Measurements from ENCODE around the gene FOSL1.
A peak's percentile ranks its signal among the peaks of the same experiment; 100 is the strongest.

Gene FOSL1

DNA sequence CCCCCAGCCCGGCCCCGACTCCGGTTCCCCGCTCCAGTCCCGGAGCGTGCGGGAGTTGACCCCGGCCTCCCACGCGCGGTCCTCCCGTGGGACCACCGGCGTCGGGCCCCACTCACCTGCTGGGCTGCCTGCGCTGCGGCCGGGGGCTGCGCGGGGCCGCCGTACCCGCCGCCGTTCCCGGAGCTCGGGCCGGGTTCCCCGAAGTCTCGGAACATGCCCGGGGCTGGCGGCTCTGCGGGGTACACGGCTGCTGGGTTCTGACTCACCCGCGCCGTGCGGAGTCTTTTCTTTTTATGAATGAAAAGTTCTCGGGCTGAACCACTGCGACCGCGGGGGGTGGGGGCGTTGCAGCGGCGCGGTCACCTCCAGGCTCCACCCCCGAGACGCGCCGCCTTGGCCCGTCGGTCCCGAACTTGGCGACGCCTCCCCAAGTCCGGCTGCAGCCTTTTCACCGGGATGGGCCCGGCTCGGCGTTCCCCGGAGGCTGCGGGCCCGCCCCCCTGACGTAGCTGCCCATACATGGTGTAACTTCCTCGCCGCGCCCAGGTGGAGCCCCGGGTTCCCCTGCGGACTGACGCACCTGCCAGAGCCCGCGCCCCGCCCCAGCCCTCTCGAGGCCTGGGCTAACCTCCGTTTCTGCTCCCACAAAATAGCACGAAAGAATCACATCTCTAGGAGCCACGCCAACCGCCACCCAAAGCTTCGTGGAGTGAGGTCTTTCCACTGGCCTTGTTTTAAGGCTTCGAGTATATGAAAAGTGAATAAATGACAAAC lies at the start of gene FOSL1:
TSS of gene FOSL1 (minus strand) at position 264 of the 774 bp plus-strand sequence. CDS start at position 215, 49 bp downstream.
- DNase-seq (ENCODE audit: low read depth), result peak; percentile 87

DNA sequence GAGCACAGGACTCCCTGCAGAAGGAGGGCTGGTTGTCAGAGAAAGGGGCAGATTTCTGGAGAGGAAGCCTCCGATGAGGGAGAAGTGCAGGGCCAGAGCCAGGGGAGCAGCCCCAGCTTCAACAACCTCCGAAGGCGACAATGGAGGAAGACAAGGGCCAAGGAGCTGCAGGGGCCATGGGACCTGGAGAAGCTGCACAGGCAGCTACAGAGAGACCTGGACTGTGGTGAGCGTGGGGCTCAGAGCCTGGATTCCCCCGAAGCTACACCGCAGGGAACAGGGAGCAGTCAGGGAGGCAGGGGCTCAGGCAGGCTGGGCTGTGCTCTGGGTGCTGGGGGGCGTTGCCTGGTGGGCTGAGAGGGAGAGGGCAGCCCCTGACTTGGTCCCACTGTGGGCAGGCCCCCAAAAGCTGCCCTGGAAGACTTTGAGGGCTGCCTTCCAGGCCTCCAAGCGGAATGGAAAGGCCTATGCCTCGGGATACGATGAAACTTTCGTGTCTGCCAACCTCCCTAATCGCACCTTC lies 47.5 kb upstream of the FOSL1 start:
- no peak for DNase-seq (ENCODE audit: low read depth)

DNA sequence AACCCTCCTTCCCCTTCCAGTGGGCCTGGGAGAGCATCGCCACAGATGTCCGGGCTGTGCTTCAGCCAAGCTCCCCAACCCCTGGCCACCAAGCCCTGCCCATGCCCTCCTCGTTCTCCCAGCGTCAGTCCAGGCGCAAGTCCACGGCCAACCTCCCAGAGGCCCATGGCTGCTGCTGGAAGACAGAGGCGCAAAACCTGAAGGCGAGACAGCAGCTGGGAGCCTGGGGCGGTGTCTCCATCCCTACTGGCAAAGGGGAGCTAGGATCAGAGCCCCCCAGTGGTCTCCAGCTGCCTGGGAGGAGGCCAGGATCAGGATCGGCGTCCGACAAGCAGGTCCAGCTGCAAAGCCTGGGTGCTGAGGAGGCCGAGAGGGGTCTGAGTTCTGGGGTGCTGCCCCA lies 46.9 kb upstream of the FOSL1 start:
- DNase-seq (ENCODE audit: low read depth), result no peak

DNA sequence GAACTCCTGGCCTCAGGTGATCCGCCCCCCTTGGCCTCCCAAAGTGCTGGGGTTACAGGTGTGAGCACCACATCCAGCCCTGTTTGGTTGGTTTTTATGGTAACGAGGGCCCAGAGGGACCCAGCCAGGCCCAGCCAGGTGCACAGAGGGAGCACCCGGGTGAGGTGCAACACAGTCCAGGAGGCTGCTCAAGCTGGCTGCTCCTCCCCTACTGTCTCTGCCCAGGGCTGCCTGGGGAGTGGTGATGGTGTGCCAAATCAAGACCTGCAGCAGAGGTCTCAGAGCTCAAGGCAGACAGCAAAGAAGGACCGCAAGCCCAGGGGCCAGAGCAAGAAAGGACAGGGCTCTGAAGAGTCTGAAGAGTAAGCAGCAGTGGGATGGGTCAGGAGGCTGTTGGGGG lies 46.5 kb upstream of the FOSL1 start:
- DNase-seq (ENCODE audit: low read depth), result no peak

DNA sequence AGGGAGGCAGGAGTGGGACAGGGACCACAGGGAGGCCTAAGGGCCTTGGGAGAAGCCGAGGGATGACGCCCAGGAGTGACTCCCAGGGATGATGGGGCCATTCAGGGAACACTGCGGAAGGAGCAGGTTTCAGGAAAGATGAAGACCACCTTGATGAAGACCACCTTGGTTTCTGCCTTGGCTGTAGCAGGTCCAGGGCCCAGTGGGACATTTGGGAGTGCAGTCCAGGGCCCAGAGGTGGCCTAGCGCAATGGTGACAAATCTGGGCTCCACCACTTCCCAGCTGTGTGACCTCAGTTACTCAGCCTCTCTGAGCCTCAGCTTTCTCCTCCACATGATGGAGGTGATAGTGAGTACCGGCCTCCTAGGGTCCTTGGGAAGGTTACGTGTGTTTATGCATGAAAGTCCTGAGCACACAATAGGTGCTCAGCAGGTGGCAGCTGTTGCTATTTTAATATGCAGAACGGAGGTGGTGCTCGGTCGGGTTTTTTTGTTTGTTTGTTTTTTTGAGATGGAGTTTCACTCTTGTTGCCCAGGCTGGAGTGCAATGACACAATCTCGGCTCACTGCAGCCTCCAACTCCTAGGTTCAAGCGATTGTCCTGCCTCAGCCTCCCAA lies 45.9 kb upstream of the FOSL1 start:
- no peak for DNase-seq (ENCODE audit: low read depth)

DNA sequence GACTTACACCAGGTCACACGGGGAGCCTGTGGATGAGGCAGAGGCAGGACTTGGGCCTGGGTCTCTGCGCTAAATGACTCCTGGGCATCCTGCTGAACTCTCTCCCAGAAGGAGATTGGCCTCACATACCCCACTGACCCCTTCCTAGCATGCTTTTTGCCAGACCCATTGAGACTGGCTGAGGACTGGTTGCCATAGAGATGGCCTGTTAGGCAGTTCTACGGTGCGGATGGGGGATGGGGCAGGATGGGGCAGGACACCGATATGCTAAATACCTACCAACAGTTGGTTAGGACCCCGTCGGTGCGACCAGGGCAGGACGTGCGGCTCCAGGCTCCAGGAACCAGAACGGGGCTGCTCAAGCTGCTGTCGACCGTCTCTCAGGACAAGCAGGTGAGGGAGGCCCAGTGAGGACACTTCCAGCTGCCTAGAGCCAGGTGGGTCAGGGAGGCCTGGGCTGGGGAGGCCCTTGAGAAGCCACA lies 45.3 kb upstream of the FOSL1 start, which contains the start of gene TSGA10IP:
TSS of gene TSGA10IP (plus strand) at position 51 of the 482 bp plus-strand sequence. CDS start at position 247, 196 bp downstream.
- no peak for DNase-seq (ENCODE audit: low read depth)

DNA sequence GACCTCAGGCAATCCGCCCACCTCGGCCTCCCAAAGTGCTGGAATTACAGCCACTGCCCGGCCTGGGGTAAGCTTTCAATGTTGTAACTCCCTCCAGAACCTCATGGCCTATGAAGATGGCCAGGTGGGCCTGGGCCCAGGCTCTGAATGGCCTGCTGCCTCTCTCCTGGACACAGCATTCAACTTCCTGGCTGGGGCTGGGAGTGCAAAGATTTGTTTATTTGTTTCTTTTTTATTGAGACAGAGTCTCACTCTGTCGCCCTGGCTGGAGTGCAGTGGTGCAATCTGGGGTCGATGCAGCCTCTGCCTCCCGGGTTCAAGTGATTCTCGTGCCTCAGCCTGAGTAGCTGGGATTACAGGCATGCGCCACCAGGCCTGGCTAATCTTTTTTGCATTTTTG lies 44.6 kb upstream of the FOSL1 start:
- DNase-seq (ENCODE audit: low read depth), result no peak

DNA sequence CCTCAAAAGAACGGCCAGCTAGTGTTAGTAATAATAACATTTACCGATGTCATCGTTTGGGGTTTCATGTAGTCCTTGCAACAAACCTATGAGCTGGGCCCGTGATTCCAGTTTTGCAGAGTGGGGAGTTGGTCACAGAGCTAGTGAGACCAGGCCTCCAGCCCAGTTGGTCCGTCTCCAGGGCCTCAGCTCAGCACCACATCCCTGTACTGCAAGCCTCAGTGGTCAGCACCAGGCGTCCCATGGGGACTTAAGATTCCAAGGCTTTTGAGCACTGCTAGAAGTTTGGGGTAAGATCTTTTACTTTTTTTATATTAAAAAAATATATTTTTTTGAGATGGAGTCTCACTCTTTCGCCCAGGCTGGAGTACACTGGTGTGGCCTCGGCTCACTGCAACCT lies 44.0 kb upstream of the FOSL1 start:
- no peak for DNase-seq (ENCODE audit: low read depth)

DNA sequence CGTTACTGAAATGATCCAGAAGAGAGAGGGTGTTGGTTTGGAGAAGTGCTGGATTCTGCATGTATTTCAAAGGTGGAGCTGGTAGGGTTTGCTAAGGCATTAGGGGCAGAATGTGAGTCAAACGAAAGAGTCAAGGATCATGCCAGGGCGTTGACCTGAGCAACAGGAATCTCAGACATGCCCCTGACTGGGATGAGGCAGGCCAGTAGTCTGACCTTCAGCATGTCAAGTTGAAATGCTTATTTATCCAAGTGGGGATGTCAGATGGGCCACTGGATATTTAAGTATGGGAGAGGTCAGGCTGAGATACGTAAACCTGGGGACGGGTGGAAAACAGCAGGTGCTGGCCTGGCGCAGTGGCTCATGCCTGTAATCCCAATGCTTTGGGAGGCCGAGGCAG lies 42.3 kb upstream of the FOSL1 start:
- DNase-seq (ENCODE audit: low read depth), result no peak

DNA sequence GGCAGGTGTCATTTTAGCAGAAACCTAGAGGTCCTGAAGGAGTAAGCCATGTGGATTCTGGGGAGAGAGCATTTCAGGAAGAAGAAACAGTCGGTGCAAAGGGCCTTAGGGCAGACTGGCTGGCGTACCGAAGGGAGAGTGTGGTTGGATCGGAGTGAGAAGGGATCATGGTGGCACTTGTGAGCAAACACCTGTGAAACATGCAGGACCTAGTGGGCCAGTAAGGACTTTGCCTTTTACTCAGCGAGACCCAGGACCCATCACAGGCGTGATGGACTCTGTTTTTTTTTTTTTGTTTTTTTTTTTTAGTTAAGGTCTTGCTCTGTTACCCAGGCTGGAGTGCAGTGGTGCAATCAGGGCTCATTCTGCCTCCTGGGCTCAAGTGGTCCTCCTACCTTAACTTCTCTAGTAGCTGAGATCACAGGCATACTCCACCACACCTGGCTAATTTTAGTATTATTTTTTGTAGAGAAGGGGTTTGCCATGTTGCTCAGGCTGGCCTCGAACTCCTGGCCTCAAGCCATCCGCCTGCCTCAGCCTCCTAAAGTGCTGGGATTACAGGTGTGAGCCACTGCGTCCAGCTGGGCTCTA lies 41.6 kb upstream of the FOSL1 start:
- no peak for DNase-seq (ENCODE audit: low read depth)

DNA sequence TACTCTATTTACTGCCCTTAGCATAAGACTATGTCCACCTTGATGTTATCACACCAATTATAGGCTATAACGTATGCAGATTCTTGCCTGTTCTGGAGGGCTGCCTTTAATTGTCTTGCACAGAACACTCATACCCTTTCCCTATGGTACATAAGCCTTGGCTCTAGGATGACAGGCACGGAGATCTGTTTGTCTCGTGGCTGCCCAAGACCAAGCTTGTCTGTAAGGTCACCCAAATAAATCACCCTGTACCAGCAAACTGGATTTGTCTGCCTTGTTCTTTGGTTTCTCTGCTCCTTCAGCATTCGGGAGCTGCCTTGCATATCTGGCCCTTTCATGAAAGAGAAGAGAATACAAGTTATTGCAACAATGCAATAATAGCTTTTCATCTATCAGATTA lies 37.6 kb upstream of the FOSL1 start:
- DNase-seq (ENCODE audit: low read depth), result no peak

DNA sequence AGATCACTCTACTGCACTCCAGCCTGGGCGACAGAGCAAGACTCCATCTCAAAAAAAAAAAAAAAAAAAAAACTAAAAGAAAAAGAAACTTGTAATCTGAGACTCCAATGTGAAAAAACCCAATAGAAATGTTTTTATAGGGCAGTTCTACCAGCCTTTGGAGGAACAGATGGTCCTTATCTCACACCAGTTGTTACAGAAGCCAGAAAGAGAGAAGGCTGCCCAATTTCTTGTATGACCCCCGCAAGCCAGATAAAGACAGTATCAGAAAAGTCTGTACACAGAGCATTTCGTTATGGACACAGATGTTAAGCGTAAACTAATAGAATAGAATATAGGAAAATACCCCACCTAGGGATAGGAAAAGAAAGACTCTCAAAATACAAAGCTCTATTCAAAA lies 33.8 kb upstream of the FOSL1 start:
- no peak for DNase-seq (ENCODE audit: low read depth)

DNA sequence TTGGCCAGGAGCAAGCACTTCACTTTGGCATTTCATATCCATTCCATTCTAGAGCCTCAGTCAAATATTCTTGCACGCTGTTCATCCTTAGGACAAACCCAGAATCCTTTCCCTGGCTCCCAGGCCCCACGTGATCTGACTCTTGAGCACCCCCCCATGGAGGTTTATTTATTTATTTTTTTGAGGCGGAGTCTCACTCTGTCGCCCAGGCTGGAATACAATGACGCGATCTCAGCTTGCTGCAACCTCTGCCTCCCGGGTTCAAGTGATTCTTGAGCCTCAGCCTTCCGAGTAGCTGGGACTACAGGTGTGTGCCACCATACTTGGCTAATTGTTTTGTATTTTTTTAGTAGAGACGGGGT lies 32.4 kb upstream of the FOSL1 start:
- DNase-seq (ENCODE audit: low read depth), result no peak

DNA sequence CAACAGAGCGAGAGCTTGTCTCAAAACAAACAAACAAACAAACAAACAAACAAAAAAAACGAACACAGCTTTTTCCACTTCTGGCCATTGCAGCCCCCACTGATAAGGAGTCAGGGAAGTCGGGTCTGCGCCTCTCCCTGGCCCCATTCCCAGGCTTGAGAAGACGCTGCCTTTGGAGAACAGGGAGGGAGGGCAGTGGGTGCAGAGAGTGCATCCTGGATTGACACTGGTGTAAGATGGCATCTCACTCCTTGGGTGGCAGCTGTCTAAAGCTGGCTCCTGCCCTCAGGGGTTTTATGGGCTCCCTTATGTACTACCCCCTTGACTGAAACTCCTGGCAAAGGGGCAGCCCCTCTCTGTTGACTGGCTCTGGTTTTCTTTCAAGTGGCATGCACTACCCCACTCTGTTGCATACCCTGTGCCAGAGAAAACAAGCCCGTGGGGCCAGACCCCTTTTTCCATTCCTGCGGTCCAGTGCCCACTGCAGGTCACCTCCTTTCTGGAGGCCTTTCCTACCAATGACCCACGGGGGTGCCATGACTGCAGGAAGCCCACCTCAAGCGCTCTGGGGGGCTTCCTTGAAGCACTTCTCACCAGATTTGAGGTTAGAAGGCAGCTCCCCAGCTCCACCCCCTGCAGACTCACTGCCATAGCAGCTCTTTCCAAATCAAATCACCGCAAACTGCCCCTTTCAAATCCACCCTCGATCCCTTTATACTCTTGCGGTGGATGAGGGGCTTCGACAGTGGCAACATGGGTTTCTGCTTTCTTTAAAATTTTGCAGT lies 31.8 kb upstream of the FOSL1 start:
- no peak for DNase-seq (ENCODE audit: low read depth)

DNA sequence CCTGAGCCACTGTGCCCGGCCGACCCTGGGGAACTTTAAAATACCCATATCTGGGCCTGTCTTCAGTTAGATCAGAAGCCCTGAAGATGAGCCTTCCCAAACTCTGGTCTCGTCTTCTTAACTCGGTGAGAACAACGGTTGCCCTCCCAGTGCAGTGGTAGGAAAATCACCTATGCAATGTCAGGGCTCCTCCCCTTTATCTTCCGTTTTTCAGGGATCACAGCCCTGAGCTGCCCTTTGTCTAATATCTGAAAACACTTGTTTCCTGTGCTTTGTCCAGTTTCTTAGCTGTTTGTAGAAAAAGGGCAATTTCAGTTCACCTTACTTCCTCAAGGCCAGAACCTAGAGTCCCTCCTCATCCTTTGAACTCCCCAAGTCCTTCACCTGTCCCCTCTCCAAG lies 28.5 kb upstream of the FOSL1 start:
- no peak for DNase-seq (ENCODE audit: low read depth)

DNA sequence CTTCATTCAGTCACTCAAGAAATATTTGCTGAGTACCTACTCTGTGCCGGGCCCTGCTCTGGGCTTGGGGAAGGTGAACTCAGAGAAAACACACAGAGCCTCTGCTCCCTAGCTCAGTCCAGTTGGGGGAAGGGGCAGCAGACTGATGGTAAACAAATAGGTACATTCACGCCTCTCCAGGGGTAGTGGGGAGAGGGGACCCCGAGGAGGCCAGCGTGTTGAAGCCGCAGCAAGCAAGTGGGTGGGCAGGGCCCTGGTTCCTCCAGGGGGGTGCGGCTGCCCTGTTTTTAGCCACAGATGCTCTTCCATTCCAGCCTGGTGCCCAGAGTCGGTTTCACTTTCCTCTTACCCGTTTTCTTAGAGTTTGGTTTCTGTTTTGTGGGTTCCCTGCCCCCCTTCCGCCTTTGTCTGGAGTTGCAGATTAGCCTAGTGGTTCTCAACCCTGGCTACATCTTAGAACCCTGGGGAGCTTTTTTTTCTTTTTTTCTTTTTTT lies 27.8 kb upstream of the FOSL1 start:
- peak; percentile 66 for DNase-seq (ENCODE audit: low read depth)

DNA sequence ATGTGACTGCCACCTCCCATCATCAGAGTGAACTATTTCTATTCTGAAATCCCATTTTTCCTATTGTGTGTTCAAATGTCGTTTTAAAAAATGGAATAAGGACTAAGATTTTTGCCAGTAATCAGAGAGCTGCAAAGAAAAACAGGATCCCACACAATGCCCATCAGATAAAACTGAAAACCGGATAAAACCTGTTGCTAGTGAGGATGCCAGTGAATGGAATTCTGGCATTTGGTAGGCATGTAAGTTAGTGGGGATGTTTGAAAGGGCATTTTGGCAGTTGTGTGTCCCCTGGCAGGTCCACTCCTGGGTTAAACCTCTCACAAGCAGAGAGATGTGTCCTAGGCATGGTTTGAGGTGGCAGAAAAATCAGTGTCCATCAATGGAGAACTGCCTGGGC lies 25.2 kb upstream of the FOSL1 start:
- no peak for DNase-seq (ENCODE audit: low read depth)

DNA sequence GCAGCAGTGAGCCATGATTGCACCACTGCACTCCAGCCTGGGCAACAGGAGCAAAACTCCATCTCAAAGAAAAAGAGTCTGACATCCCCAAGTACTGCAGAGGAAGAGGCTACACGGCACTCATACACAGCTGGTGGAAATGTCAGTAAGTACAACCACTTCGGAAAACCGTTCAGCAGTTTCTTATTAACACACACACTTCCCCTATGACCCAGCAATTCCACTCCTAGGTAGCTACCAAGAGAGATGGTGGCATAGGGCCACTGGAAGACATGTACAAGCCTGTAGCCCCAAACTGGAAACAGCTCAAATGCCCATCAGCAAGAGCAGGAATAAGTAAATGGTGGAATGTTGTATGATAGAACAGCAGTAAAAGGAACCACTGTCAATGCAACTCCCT lies 22.4 kb upstream of the FOSL1 start:
- DNase-seq (ENCODE audit: low read depth), result no peak

DNA sequence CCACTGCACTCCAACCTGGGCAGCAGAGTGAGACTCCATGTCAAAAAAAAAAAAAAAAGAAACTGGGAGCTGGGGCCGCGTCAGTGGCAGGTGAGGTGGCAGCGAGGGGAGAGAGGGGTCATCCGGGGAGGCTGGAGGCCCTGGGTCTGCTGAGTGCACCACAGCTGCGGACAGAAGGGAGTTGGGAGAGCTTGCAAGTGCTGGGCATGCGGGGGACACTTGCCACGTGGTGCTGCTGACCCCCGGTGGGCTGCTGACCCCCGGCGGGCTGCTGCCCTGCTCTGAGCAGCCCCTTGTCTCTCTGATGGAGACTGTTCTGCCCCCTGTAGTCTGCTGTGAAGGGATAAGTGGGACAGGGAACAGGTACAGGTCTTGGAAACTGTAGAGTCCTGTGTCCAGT lies 21.7 kb upstream of the FOSL1 start:
- no peak for DNase-seq (ENCODE audit: low read depth)

DNA sequence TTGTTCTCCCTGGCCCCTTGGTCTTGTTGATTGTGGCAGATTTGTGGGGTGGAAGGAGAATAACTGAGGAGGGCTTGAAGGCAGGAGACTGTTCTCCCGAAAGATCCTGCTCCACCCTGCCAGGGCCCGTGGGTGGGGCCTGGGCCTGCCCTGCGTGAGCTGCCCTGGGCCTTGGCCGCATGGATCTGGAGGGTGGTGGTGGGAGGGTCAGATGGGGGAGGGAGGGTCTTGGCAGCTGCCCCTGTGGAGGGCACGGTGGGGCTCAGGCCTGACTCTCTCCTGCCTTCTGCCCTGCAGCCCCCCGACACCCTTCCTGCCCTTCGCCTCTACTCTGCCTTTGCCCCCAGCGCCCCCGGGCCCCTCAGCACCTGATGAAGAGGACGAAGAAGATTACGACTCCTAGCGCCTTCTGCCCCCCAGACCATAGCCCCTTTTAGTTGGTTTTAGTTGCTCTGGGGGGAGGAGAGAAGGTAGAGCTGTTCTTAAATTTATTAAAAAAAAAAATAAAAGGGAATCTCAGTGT lies 20.9 kb upstream of the FOSL1 start:
- no peak for DNase-seq (ENCODE audit: low read depth)

DNA sequence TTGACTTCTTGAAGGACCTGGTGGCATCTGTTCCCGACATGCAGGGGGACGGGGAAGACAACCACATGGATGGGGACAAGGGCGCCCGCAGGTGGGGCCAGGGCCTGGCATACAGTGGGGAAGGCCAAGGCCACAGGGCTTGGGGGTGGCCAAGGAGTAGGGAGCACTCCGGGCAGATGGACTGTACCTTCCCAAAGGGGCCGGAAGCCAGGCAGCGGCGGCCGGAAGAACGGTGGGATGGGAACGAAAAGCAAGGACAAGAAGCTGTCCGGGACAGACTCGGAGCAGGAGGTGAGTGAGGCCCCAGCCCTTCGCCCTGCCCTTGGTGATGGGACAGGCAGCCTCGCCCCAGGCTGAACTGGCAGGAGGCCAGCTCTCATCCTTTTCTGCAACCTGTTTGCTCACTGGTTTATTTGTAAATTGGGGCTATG lies 20.2 kb upstream of the FOSL1 start:
- DNase-seq (ENCODE audit: low read depth), result no peak

All from activated T-cell treated with anti-CD3 and anti-CD28 coated beads for 1 hour (primary cell).